Measurements from ENCODE around the gene BCL2L1.

Gene BCL2L1

DNA sequence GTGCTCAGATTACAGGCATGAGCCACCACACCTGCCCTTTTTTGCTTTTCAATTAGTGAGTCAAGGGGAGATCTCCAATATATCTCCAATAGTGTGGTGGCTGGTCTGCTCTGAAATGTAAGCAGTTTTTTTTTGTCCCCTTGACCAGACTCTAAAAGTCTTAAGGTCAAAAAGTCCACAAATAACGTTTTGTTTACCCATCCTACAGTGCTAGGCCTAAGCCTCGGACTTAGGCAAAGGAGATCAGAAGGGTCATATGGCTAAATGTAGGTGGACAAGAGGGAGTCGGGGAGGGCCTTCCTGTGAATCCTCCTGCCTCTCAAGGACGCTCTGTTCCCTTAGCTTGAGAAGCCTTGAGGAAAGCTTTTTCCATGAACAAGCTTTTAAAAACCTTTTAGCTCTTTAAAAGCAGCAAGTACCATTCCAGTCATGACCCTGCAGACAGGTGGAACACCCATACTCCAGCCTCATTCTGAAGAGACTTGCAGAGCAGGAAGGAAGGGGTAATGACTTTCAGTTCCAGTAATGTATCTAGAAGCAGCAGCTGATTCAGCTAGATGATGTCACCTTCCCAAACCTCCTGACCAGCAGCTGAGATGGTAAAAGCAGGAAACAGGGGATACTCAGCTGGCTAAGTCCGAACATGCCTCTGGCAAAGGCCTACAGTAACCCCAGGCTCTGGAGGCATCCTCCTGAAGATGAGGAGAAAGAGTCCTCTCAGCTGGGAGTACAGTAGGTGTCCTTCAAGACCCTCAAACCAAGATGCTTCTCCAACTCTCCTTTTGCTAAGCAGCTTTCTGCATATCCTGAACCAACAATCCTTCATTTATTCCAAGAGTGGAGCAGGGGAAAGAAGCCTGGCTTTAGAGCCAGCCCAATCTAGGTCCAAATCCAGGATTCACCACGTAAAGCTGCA, 23.6 kb downstream of the BCL2L1 start:
- H4K20me1 ChIP-seq (ENCODE audit: insufficient read depth, low read length) = peaks cover 40% of the 10 kb centered on the region
- H3K27ac ChIP-seq (ENCODE audit: low read length) = peak overlapping the region; percentile 33; the same call in 1 of the 2 replicates
- H2AFZ ChIP-seq (ENCODE audit: low read depth, low read length) = no peak overlapping the region
- TF ChIP-seq, protein P1, sequence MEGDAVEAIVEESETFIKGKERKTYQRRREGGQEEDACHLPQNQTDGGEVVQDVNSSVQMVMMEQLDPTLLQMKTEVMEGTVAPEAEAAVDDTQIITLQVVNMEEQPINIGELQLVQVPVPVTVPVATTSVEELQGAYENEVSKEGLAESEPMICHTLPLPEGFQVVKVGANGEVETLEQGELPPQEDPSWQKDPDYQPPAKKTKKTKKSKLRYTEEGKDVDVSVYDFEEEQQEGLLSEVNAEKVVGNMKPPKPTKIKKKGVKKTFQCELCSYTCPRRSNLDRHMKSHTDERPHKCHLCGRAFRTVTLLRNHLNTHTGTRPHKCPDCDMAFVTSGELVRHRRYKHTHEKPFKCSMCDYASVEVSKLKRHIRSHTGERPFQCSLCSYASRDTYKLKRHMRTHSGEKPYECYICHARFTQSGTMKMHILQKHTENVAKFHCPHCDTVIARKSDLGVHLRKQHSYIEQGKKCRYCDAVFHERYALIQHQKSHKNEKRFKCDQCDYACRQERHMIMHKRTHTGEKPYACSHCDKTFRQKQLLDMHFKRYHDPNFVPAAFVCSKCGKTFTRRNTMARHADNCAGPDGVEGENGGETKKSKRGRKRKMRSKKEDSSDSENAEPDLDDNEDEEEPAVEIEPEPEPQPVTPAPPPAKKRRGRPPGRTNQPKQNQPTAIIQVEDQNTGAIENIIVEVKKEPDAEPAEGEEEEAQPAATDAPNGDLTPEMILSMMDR (IDR thresholded peaks at IDR 0.05; ENCODE audit: low read depth, low read length) = no peak
- no peak for TF ChIP-seq EZH2phosphoT487 (IDR thresholded peaks at IDR 0.05; ENCODE audit: low read depth)
- peaks cover 25% of the 10 kb centered on the region for H3K36me3 ChIP-seq (replicated peaks; ENCODE audit: low read depth, low read length)
- peaks cover 24% of the 10 kb centered on the region for H3K4me1 ChIP-seq (ENCODE audit: low read length)
- peak overlapping the region; percentile 66 for H3K4me2 ChIP-seq (ENCODE audit: low read length)
- peak overlapping the region; percentile 13; the same call in 1 of the 2 replicates for H3K9ac ChIP-seq (ENCODE audit: low read length)
- H3K79me2 ChIP-seq (ENCODE audit: low read length) = peaks cover 63% of the 10 kb centered on the region
- peak overlapping the region; percentile 25 for H3K4me3 ChIP-seq (ENCODE audit: low read length)
- H3K9me3 ChIP-seq (ENCODE audit: insufficient read depth, low read length) = no peaks in the 10 kb centered on the region
- no peaks in the 10 kb centered on the region for H3K27me3 ChIP-seq (ENCODE audit: low read depth, low read length)

DNA sequence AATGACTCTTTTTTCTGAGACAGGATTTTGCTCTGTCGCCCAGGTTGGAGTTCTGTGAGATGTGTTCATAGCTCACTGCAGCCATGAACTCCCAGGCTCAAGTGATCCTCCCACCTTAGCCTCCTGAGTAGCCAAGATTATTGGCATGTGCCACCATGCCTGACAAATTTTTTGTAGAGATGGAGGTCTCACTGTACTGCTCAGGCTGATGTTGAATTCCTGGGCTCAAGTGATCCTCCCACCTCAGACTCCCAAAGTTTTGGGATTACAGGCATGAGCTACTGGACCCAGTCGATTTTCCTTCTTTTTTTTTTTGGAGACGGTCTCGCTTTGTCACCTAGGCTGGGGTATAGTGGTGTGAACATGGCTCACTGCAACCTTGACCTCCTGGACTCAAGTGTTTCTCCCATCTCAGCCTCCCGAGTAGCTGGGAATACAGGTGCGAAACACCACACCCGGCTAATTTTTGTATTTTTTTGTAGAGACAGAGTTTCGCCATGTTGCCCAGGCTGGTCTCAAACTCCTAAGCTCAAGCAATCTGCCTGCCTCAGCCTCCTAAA, 24.3 kb downstream of the BCL2L1 start:
- Histone ChIP-seq H3K27ac (ENCODE audit: low read length) (no peak overlapping the region), H3K27me3 (ENCODE audit: low read depth, low read length) (no peaks in the 10 kb centered on the region), H3K9ac (ENCODE audit: low read length) (no peak overlapping the region), H3K4me3 (ENCODE audit: low read length) (no peak overlapping the region), H3K9me3 (ENCODE audit: insufficient read depth, low read length) (no peaks in the 10 kb centered on the region), H3K4me1 (ENCODE audit: low read length) (peaks cover 24% of the 10 kb centered on the region), H3K79me2 (ENCODE audit: low read length) (peaks cover 61% of the 10 kb centered on the region), H4K20me1 (ENCODE audit: insufficient read depth, low read length) (peaks cover 43% of the 10 kb centered on the region), H2AFZ (ENCODE audit: low read depth, low read length) (no peak overlapping the region), H3K4me2 (ENCODE audit: low read length) (no peak overlapping the region), H3K36me3 (replicated peaks; ENCODE audit: low read depth, low read length) (peaks cover 25% of the 10 kb centered on the region)
- no peak for TF ChIP-seq EZH2phosphoT487 (IDR thresholded peaks at IDR 0.05; ENCODE audit: low read depth)
- TF ChIP-seq, protein P1 (IDR thresholded peaks at IDR 0.05; ENCODE audit: low read depth, low read length) = no peak

DNA sequence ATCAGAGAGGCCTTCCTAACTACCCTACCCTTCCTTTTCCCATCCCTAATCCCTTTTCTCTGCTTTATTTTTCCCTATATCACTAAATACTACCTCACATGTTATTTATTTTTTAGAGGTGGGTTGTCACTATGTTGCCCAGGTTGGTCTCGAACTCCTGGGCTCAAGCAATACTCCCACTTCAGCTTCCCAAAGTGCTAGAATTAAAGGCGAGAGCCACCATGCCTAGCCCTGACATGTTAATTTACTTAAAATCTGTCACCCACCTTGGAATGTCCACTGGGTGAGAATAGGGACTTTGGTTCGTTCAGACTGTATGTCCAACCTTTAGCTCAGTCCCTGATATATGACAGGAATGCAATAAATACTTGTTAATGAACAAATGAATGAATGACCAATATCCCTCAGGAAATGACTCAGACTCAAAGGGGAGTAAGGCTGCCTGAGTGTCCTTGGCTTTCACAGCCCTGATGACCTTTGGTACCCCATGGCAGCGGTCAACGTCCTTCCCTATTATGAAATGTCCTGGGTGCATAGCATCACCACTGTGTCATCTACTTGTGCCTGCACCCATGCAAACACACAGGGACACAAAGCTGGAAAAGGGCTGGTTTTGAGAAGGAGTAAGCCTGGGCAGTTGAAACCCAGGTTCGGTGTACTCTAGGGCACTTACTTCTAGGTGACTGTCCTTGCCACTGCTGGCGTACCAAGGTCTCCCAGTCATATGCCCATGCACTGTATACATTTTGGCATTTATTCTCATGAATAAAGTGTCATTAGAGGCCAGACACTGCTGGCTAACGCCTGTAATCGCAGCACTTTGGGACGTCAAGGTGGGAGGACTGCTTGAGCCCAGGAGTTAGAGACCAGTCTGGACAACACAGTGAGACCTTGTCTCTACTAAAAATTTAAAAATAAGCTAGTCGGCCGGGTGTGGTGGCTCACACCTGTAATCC, 26.5 kb downstream of the BCL2L1 start:
- Histone ChIP-seq H2AFZ (ENCODE audit: low read depth, low read length) (no peak overlapping the region), H3K9me3 (ENCODE audit: insufficient read depth, low read length) (no peaks in the 10 kb centered on the region), H3K27me3 (ENCODE audit: low read depth, low read length) (no peaks in the 10 kb centered on the region), H4K20me1 (ENCODE audit: insufficient read depth, low read length) (peaks cover 46% of the 10 kb centered on the region), H3K4me2 (ENCODE audit: low read length) (no peak overlapping the region), H3K27ac (ENCODE audit: low read length) (no peak overlapping the region), H3K36me3 (replicated peaks; ENCODE audit: low read depth, low read length) (peaks cover 19% of the 10 kb centered on the region), H3K4me3 (ENCODE audit: low read length) (no peak overlapping the region), H3K4me1 (ENCODE audit: low read length) (peaks cover 39% of the 10 kb centered on the region), H3K9ac (ENCODE audit: low read length) (no peak overlapping the region), H3K79me2 (ENCODE audit: low read length) (peaks cover 59% of the 10 kb centered on the region)
- no peak for TF ChIP-seq EZH2phosphoT487 (IDR thresholded peaks at IDR 0.05; ENCODE audit: low read depth)
- TF ChIP-seq, protein P1 (IDR thresholded peaks at IDR 0.05; ENCODE audit: low read depth, low read length) = no peak

Measured in OCI-LY3 (cell line).